ENCODE measurements around the gene DNMT3A.

DNA sequence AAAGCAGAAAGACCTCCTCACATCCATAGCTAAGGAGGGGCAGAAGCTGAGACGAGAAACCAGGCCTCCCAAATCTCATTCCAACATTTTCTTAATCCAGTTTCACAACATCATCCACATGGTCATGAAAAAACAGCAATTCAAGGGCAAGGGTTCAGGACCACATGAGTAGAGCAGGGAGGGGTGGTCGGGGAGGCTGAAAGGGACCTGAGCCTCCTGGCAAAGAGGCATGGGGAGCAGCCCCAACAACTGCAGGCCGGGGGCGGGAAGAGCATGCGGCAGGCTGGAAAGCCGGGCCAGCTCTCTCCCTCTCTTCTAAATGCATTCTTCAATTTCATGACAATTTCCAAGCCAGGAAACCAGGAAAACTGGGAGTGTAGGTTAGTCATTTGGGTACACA, 76.7 kb downstream of the DNMT3A start:
- TF ChIP-seq ZNF384 (IDR thresholded peaks at IDR 0.05) = no peak
- TF ChIP-seq FOXM1 (IDR thresholded peaks at IDR 0.05; ENCODE audit: borderline replicate concordance) = no peak
- TF ChIP-seq BHLHE40 (IDR thresholded peaks at IDR 0.05; ENCODE audit: borderline replicate concordance) = no peak
- TF ChIP-seq SP1 (IDR thresholded peaks at IDR 0.05) = no peak
- no peak for TF ChIP-seq FOXK2 (IDR thresholded peaks at IDR 0.05)
- TF ChIP-seq SUZ12 (IDR thresholded peaks at IDR 0.05) = no peak
- TF ChIP-seq ARNT (IDR thresholded peaks at IDR 0.05) = no peak
- TF ChIP-seq L3MBTL2 (conservative IDR thresholded peaks at IDR 0.05) = no peak
- TF ChIP-seq, protein P1, sequence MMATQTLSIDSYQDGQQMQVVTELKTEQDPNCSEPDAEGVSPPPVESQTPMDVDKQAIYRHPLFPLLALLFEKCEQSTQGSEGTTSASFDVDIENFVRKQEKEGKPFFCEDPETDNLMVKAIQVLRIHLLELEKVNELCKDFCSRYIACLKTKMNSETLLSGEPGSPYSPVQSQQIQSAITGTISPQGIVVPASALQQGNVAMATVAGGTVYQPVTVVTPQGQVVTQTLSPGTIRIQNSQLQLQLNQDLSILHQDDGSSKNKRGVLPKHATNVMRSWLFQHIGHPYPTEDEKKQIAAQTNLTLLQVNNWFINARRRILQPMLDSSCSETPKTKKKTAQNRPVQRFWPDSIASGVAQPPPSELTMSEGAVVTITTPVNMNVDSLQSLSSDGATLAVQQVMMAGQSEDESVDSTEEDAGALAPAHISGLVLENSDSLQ (IDR thresholded peaks at IDR 0.05) = no peak

Data from HEK293T (cell line).